Activated CD4-positive, alpha-beta T cell treated with anti-CD3 and anti-CD28 coated beads for 48 hours (primary cell): ENCODE measurements around the gene PODXL2.

Experiments
- DNase-seq: peaks from one replicate; pipeline ENCODE4 v3.0.0-alpha.2; 2020

Gene PODXL2

DNA sequence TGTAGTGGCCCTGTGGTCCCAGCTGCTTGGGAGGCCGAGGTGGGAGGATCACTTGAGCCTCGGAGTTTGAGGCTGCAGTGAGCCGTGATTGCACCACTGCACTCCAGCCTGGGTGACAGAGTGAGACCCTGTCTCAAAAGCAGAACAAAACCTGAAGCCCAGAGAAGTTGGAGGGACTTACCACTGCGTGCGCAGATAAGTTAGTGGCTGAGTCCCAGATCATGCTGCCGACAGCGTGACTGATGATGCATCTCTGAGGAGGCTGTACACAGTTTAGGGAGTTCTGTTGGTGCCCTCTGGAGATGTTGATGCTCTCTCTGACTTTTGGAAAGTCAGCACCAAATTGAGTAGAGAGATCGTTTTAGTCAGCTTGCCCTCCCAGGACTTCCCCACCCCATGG is 27.9 kb downstream of the PODXL2 start:
- DNase-seq: no peak

DNA sequence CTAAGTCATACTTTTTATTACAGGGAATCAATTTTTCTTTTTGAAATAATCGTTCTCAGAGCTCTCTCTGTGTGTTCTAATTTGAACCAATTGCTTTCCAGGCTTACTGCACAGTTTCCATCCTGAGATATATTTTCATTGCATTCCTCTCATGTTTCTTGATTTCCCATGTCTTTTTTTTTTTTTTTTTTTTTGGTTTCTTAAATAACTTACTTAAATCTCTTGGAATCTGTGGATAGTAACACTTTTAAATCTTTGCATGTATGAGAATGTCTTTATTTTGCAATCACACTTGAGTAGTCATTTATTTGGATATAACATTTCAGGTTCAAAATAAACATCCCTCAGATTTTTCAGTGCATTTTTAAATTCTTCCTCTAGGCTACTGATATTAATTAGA is 29.2 kb downstream of the PODXL2 start:
- DNase-seq: no peak

DNA sequence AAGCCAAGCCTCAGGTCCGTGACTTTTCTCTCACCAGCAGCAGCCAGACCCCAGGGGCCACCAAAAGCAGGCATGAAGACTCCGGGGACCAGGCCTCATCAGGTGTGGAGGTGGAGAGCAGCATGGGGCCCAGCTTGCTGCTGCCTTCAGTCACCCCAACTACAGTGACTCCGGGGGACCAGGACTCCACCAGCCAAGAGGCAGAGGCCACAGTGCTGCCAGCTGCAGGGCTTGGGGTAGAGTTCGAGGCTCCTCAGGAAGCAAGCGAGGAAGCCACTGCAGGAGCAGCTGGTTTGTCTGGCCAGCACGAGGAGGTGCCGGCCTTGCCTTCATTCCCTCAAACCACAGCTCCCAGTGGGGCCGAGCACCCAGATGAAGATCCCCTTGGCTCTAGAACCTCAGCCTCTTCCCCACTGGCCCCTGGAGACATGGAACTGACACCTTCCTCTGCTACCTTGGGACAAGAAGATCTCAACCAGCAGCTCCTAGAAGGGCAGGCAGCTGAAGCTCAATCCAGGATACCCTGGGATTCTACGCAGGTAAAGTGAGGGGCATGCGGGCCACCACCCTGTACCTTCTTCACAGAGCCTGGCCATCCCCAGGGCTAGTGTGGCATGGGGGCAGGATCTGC is 31.8 kb downstream of the PODXL2 start:
- DNase-seq: no peak

DNA sequence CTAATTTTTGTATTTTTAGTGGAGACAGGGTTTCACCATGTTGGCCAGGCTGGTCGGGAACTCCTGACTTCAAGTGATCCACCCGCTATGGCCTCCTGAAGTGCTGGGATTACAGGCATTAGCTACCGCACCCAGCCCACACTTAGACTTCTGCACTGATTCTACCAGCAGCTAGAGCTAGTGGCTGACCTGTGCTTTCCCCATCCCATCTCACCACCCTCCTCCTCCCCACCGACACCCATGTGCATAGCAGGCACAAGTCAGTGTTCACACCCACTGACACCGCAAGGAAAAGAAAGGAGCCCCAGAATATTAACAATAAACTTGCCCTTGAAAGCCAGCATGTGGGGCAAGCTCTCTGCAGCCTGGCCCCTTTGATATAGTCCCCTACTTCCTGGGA is 32.6 kb downstream of the PODXL2 start:
- DNase-seq: no peak

DNA sequence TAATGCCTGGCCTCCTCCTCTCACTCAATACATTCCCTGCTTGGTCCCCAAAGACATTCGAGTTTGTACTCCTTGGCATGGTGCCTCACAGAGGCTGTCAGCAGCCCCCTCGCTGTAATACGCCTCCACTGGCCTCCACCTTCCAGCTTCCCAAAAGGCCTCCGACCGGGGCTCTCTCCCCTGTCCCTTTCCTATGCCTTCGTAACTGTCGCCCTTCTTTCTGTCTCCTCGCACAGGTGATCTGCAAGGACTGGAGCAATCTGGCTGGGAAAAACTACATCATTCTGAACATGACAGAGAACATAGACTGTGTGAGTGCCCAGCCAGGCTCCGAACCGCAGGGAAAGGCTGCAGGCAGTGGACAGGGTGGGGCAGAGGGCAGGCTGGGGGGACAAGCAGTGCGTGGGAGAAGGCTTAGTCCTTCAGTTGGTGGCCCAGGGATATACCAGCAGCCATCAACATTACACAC is 33.0 kb downstream of the PODXL2 start:
- DNase-seq: no peak

DNA sequence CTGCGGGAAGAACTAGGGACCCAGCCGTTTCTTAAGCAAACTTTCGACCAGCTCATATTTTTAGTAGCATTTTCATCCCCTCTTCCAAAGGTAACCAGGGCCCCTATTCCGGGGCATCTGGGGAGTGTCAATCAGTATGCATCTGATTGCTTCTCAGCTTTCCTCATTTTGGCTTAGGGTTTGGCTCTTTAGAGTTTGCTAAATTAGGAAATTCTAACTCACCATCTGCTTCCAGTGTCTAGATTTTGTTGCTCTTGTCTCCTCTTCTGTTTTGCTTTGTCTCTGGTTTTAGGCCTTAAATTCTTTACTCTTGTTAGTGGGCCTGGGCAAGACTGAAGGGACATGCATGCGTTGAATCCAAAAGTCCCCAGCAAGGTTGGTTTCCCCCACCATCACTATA is 34.2 kb downstream of the PODXL2 start:
- no peak for DNase-seq

DNA sequence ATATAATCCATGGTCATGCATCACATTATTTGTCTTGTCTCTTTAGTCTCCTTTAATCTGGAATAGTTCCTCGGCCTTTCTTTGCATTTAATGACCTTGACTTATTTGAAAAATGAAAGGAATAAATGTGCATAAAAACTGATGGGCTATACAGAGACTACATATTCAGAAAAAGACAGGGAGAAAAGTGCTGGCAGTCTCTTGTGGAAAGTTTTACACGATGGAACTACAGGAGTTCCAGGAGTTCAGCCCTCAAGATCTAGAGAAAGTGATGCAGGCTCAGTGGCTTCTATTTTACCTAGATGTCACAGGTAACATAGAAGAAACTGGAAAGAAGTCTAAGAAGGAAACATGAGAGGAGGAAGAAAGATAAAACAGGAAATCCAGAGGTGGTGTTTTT is 36.2 kb downstream of the PODXL2 start:
- DNase-seq: no peak

DNA sequence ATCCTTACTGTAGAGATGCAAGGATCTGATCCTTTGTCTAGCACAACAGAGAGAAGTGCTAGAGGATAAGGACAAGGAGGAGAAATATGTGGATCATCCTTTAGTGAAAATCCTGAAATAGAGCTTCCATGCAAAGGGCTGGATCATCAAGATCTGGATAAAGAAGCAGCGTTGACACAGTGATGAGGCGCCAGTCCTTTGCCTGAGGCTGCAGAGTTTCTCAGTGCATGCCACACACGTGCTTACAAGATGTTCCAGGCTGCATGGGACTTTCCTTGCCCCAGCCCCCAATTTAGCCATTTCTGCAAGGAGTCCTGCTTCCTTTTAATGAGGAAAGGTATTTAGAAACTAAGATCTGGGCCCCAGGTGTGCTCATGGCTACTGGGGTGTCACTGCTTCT is 36.6 kb downstream of the PODXL2 start:
- no peak for DNase-seq

DNA sequence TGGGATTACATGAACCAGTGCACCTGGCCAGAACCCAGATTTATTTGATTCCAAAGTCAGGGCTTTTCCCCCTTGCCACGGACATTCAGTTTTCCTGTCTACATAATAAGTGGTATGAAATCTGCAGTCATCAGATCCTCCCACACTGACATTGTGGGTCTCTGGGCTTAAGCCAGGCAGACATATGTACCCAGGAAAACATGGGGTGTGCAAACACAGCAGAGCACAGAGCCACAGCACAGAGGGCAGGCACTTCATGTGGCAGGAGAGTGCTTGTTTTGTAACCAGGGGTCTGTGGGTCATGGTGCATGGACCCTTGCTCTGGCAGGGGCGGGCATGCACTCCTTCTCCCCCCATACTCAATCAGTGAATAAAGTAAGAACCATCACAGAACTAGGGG is 37.7 kb downstream of the PODXL2 start:
- no peak for DNase-seq

DNA sequence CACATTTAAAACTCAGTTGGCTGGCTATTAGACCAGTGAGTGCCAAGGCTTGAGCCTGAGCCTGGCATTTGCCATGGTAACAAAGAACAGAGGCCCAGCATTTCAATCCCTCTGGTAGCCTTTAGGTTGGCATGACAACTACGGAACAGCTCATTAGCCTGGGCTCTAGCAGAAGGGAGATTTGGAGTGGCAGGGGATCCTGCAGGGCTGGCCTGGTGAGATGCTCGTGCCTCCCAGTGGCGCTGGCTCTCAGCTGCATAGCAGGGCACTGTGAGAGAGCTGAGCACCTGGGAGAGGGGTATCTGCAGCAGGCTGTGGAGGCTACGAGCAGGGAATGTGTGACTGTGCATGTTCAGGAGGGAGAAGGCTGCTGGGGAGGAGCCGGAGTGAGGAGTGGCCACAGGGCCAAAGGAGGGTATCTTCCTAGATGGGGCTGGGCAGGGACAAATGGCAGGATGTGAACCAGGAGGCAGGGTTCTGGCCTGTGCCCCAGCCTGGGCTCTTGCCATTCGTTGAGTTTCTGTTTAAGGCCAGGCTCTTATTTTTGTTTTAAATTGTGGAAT is 38.2 kb downstream of the PODXL2 start:
- no peak for DNase-seq

DNA sequence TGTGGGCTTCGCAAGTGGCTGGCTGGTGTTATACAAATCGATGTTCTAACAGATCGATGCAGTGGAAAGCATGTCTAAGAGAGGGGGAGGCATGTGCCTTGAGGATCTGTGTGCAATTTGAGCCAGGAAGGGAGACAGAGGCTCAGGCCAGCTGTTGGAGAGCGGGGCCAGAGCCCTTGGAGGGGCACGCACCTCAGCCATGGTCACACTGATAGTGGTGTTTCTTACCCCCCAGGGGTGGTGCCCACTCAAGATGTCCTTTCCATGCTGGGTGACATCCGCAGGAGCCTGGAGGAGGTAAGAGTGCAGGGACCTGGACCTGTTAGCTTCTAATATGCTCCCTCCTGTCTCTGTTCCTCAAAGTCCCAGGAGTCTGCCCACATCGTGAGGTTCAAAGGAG is 39.9 kb downstream of the PODXL2 start:
- no peak for DNase-seq

DNA sequence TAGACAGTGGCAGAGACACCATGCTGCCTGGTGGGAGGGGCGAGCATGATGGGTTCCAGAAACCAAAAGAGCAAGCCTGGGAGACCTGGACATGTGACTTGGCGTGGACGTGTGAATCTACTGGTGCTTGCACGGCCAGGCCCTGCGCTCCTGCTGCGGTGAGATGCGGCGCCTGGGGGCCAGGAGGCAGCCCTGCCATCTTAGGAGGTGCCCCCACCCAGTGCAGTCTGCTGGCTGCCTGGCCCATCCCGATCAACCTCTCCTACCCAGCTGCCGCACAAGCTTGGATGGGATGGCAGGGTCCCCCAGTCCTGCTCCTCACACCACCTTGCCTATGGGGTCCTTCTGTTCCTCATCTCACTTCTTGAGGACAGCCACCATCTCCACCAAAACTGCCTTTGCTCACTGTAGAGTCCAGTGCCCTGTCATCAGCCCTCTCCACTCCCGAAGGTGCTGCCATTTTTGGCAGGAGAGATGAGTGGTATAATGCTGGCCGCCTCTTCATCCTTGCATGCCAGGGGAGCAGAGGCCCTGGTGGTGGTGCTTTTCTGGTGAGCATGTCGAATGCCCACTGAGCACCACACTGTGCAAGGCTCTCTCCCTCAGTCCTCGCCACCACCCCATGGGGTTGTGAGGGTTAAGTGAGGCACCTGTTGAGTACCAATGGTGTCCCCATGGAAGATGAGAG is 40.7 kb downstream of the PODXL2 start:
- no peak for DNase-seq

DNA sequence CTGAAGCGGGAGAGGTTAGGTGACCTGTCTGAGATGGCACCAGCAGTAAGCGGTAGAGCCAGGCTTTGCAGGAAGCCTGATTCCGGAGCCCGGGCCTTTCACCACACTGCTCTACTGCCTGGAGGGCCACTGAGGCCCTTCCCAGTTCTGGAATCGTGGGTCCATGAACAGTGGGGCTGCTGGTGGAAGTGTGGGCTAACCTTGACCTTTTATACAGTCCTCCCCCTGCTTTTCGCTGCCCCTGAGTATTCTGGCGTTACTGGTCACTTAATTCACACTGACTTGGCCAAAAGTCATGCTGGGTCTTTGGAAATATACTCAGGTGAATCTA is 41.2 kb downstream of the PODXL2 start:
- no peak for DNase-seq

DNA sequence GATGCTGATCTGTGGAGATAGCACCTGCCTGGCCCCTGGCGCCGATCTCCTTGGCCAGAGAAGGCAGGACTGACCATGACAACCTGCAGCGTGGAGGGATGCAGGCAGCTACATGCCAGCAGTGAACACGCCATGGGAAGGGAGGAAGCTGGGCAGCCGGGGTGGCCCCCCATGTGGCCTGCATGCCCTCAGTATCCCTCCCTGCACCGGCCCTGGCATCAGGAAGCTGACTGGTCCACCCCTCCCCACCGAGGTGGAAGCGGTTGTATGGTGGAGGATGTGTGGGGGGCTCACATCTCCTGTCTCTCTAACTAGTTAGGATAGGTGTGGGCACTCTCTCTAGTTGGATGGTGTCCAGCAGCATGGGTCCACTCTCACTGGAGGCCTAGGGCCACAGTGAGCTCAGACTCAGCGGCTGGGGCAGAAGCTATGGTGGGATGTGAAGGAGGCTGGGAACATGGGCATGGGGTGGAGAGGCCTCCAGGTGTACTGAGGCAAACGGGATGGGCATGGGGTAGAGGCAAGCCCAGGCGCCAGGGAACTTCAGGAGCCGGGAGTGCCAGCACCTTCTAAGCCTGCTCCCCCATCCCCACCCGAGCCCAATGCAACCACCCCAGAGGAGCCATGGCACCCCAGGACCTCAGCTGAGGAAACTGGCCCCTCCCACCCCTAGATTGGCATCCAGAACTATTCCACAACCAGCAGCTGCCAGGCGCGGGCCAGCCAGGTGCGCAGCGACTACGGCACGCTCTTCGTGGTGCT is 42.0 kb downstream of the PODXL2 start:
- DNase-seq: no peak

DNA sequence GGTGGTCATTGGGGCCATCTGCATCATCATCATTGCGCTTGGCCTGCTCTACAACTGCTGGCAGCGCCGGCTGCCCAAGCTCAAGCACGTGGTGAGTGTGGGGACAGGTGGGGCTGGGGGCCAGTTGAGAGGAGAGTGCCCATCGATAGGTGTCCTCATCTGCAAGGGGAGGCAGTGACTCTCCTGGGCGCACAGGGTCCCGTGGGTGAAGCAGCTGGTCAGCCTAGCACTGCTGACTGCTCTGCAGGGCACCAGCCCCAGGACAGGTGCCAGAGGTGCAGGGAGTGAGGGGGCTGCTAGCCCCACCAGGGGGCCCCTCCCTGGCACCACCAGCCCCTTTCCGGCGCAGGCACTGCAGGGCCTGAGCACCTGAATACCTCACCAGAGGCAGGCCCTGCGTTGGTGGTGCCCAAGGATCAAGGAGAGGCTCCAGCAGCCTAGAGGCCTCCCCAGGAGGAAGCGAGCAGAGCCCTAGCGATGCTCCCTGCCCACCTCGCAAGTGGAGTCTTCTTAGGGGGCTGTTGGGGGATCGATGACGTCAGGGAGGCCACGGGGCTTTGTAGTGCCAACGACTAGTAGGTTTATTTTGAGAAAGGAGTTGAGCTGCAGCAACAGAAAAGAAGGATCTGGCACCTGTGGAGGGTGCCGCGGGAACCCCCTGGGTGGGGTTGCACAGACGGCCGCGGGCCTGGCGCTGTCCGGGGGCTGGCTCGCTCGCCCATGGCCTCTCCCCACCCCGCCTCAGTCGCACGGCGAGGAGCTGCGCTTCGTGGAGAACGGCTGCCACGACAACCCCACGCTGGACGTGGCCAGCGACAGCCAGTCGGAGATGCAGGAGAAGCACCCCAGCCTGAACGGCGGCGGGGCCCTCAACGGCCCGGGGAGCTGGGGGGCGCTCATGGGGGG is 42.8 kb downstream of the PODXL2 start:
- peak; percentile 44 for DNase-seq

DNA sequence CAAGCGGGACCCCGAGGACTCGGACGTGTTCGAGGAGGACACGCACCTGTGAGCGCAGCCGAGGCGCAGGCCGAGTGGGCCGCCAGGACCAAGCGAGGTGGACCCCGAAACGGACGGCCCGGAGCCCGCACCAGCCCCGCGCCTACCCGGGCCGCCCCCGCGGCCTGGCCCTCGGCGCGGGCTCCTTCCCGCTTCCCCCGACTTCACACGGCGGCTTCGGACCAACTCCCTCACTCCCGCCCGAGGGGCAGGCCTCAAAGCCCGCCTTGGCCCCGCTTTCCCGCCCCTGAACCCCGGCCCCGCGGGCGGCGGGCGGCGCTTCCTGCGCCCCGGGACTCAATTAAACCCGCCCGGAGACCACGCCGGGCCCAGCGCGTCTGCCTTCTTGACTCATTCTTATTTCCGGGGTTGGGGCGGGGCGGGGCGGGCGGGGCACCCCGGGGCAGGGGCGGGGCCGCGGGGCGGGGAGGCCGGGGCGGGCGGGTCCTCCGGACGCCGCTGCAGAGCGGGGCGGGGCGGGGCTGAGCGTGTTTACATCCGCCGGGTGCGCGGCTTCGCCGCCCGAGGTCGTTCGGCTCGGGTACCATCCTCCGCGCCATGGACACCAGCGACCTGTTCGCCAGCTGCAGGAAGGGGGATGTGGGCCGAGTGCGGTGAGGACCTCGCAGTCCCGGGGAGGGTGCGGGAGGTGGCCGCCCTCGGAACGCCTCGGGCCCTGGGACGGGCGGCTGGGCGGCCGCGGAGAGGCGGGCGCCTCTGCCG is 43.6 kb downstream of the PODXL2 start, which contains the start of gene ABTB1:
TSS of gene ABTB1 (plus strand) at position 524 of the 762 bp plus-strand sequence. CDS start at position 598, 74 bp downstream.
- DNase-seq: peak; percentile 91

DNA sequence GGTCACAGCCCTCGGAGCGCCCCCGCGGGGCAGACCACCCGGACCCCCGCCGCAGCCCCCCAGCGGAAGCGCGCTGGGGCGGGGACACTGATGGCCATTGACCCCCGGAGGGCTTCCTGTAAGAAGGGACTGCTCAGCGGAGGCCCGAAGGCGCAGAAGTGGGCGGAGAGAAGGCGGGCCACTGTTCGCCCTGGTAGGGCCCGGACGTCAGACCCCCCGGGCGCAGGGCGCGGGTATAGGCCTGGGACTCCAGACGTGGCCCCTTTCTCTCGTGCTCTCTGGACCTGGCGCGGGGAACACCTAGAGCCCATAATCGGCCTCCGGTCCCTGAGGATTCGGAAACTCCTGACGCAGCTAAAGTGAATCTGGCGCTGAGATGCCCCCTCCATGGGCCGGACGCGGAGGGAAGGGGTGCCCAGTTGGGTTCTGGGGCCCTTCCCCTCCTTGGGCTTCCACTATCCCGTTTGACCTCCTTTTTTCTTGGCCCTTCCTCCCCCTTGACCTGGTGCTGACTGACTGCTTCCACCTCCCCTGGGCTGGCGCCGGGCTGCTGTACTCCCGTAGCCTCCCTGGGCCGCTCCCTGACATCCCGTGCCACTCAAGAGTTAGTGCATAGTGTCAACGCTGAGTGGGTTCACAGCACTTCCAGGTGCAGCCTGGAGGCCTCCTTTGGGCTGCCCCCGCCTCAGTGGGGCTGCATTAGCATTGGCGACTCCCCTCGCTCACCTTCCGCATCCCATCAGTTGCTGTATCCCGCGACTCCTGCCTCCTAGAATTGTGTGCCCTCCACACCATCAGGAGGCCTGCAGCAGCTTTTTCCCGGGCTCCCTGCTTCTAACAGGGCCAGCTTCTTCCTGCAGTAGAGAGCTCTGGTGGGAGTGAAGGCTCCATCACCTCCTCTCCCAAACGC is 44.5 kb downstream of the PODXL2 start:
- DNase-seq: peak; percentile 58

DNA sequence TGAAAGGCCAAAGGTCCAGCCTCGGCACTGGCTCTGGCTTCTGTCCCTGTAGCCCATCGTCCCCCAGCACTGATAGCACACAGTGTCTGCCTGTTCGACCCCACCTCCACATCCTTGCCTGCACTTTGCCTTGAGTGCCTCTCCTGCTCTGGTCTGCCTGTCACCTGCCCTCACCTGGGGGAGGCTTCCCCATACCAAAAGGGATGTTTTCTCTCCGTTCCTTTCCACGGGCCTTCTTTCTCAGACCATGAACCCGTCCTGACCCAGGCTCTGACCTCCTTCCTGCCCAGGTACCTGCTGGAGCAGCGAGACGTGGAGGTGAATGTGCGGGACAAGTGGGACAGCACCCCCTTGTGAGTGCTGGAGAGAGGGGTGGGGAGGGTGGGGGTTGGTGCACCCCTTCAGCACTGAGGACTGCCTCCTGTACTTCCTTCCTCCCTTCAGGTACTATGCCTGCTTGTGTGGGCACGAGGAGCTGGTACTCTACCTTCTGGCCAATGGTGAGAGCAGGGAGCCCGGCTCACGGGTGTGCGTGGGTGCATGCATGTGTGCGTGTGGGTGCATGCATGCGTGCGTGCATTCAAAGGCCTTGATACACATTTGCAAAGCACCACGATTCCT is 45.2 kb downstream of the PODXL2 start:
- no peak for DNase-seq

DNA sequence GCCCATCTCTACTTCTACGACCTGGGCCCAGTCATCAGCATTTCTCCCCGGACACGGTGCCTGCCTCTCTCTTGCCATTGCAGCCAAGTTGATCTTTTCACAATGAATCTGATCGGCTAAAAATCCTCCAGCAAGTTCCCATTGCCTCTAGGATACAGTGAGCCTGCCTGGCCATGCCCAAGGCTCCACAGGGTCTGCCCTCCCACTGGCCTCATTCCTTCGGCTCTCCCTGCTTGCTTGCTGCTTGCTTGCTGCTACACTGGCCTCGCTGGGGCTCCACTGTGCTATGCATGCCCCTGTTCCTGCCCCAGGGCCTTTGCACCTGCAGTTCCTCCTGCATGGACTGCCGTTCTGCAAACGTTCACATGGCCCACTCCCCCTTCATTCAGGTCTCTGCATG is 45.8 kb downstream of the PODXL2 start:
- no peak for DNase-seq

DNA sequence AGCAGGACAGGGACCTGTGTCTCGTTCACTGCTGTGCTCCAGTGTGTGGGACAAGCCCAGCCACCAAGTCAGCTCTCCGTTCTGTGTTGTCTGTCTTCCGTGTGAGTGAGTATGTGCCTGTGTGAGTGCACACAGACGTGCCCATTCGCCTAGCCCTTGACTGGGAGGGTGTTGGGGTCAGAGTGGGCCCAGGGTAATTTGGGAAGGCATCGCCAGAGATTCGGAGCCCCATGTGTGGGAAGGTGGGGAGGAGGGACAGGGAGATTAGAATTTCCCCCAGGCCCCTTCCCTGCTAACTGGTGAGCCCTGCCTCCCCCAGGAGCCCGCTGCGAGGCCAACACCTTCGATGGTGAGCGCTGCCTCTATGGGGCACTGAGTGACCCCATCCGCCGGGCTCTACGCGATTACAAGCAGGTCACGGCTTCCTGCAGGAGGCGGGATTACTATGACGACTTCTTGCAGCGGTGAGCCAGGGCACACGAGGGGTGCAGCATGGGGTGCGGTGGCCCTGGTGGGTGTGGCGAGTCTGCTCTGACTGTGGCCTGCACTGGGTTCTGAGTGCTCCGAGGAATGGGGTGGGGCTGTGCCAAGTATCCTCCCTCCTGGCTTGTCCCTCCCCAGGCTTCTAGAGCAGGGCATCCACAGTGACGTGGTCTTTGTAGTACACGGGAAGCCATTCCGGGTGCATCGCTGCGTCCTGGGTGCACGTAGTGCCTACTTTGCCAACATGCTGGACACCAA is 46.8 kb downstream of the PODXL2 start:
- DNase-seq: no peak
